Endothelial cell of umbilical vein (primary cell): Measurements from ENCODE around the gene CDKN2D. TPM values are rescaled to one million over a fixed set of nuclear protein-coding genes. Genes with fewer than 3 reads are reported as not detected.

Source experiments
- BruUV-seq: library from RNA; stranded (reverse); fragments of 400-500 nt; replicated peaks from 2 replicates; lab custom pipeline; 2021; lab: Mats Ljungman, UMichigan
- CTCF ChIA-PET: fragments of 300-600, 350-600 bp; sonication (Branson Sonifier 250); formaldehyde crosslinking; loops from one replicate; lab custom pipeline; 2021; ENCODE audit warnings: antibody characterized with exemption, inconsistent platforms; lab: Charles Lee
- POLR2A ChIA-PET: fragments of 300-600, 350-600 bp; sonication (Branson Sonifier 250); formaldehyde crosslinking; loops from one replicate; lab custom pipeline; 2021; ENCODE audit warnings: antibody characterized with exemption, inconsistent platforms; lab: Charles Lee
- DNase-seq: peaks from one replicate; pipeline ENCODE4 v3.0.0-alpha.2; 2011; ENCODE audit warnings: low read depth, low spot score
- FAIRE-seq: peaks from 2 replicates; lab custom pipeline; 2011; peaks lifted over from hg19 to GRCh38; lab: Jason Lieb, UNC
- H2AFZ ChIP-seq: 2 replicates; pipeline ENCODE4 v1.6.0; 2012; ENCODE audit warnings: low read depth, low read length, control low read depth, inconsistent platforms
- H3K27ac ChIP-seq: 2 replicates; pipeline ENCODE4 v1.5.1; 2011; ENCODE audit warnings: low read depth, mild to moderate bottlenecking, control low read depth, low read length, moderate library complexity; ENCODE audit not compliant: insufficient read depth
- H3K27me3 ChIP-seq, 2 experiments: 2 replicates each; pipeline versions ENCODE4 v1.6.0 to v1.6.1; 2011; ENCODE audit warnings: low read length in 2 of 2, mixed read lengths in 1 of 2; ENCODE audit not compliant: control insufficient read depth in 2 of 2, insufficient read depth in 2 of 2
- H3K36me3 ChIP-seq, 2 experiments: 2 replicates in 1 of 2; 3 replicates in 1 of 2; pipeline ENCODE4 v1.5.1; 2011; ENCODE audit warnings: low read length in 2 of 2, mild to moderate bottlenecking in 1 of 2, moderate library complexity in 1 of 2; ENCODE audit not compliant: control insufficient read depth in 2 of 2, insufficient read depth in 2 of 2; ENCODE audit errors: extremely low read depth in 1 of 2
- H3K4me1 ChIP-seq: 3 replicates; pipeline ENCODE4 v1.5.1; 2011; ENCODE audit warnings: mild to moderate bottlenecking, low read length; ENCODE audit not compliant: control insufficient read depth, insufficient read depth; ENCODE audit errors: extremely low read depth
- H3K4me2 ChIP-seq: 2 replicates; pipeline ENCODE4 v1.6.1; 2011; ENCODE audit warnings: low read length, control low read depth, mixed read lengths; ENCODE audit not compliant: insufficient read depth
- H3K4me3 ChIP-seq, 3 experiments: fragments of 200-600 bp in 1 of 3; sonication (generic), shearing (Covaris generic) in 1 of 3; replicated peaks in 1 of 3; 2 replicates each; pipeline ENCODE4 v1.5.1; 2011 to 2016; ENCODE audit warnings: control low read depth in 3 of 3, low read length in 3 of 3, mild to moderate bottlenecking in 2 of 3, inconsistent platforms in 1 of 3, low read depth in 1 of 3, moderate library complexity in 1 of 3; ENCODE audit not compliant: insufficient read depth in 1 of 3
- H3K79me2 ChIP-seq: 2 replicates; pipeline ENCODE4 v1.6.0; 2012; ENCODE audit warnings: low read length, inconsistent platforms; ENCODE audit not compliant: control insufficient read depth, insufficient read depth
- H3K9ac ChIP-seq: replicated peaks from 2 replicates; pipeline ENCODE3; 2011; ENCODE audit warnings: low read length, control low read depth; ENCODE audit not compliant: insufficient read depth; ENCODE audit errors: extremely low read depth
- H3K9me1 ChIP-seq: replicated peaks from 3 replicates; pipeline ENCODE4 v1.6.0; 2011; ENCODE audit warnings: mild to moderate bottlenecking, low read length; ENCODE audit not compliant: control insufficient read depth, insufficient read depth; ENCODE audit errors: extremely low read depth
- H3K9me3 ChIP-seq: replicated peaks from 2 replicates; pipeline ENCODE4 v1.5.1; 2012; ENCODE audit warnings: low read length, inconsistent platforms; ENCODE audit not compliant: control insufficient read depth, insufficient read depth
- H4K20me1 ChIP-seq: replicated peaks from 2 replicates; pipeline ENCODE3; 2011; ENCODE audit warnings: mild to moderate bottlenecking, low read length; ENCODE audit not compliant: control insufficient read depth, insufficient read depth; ENCODE audit errors: extremely low read depth
- EZH2 ChIP-seq: IDR thresholded peaks from 2 replicates; pipeline ENCODE4 v1.6.1; 2012; ENCODE audit warnings: borderline replicate concordance, low read depth, mild to moderate bottlenecking, moderate library complexity, low read length, inconsistent platforms; ENCODE audit not compliant: severe bottlenecking
- FOS ChIP-seq: IDR thresholded peaks from 2 replicates; pipeline ENCODE4 v1.6.1; 2011; ENCODE audit warnings: mild to moderate bottlenecking, low read length, moderate library complexity, borderline replicate concordance; ENCODE audit not compliant: insufficient read depth
- GATA2 ChIP-seq: IDR thresholded peaks from 2 replicates; pipeline ENCODE4 v1.7.0; 2011; ENCODE audit warnings: low read depth, mild to moderate bottlenecking, moderate library complexity, mixed read lengths, low read length; ENCODE audit not compliant: insufficient read length, insufficient read depth
- MAX ChIP-seq: IDR thresholded peaks from 2 replicates; pipeline ENCODE4 v1.6.1; 2011; ENCODE audit not compliant: insufficient read depth, insufficient read length
- MYC ChIP-seq: IDR thresholded peaks from one replicate; pipeline ENCODE4 v1.6.1; 2011; ENCODE audit warnings: mild to moderate bottlenecking, low read depth, low read length
- POLR2A ChIP-seq: IDR thresholded peaks from 2 replicates; pipeline ENCODE4 v1.6.1; 2012; ENCODE audit warnings: low read depth, mild to moderate bottlenecking, control low read depth, low read length
- POLR2AphosphoS5 ChIP-seq: IDR thresholded peaks from 2 replicates; pipeline ENCODE4 v1.6.1; 2012; ENCODE audit warnings: low read depth, mild to moderate bottlenecking, control low read depth, low read length, moderate library complexity; ENCODE audit not compliant: insufficient read depth
- dilution Hi-C: fragments of 300-500 bp; cut with MboI; formaldehyde crosslinking; loops from one replicate; pipeline ENCODE4 v1.15.0; 2019; ENCODE audit warnings: low sequenced_read_pairs; ENCODE audit not compliant: extremely low pct_ligation_motif_present
- intact Hi-C: fragments of 100-400 bp; cut with micrococcal nuclease; formaldehyde crosslinking; loops from one replicate; pipeline ENCODE4 v1.10.0; 2022
- polyA plus RNA-seq, 4 experiments: library from polyadenylated mRNA; depleted of rRNA in 3 of 4; stranded (reverse) in 3 of 4; unstranded in 1 of 4; fragments of >200 nt; gene quantifications; 2 replicates each; pipeline versions ENCODE4 v1.2.1 to v1.2.3, GENCODE V29; 2011 to 2012; ENCODE audit warnings: missing spikeins in 1 of 4
- total RNA-seq: library from RNA; stranded (reverse); gene quantifications from 2 replicates; pipeline ENCODE4 v1.2.3, GENCODE V29; 2021

Gene CDKN2D
- total and polyA plus RNA-seq, 2 donors (not counting 3 experiments of a cell fraction or from before 2014, with no cell fraction given): 5.9 to 9.8 TPM

GRCh38 chr19:10611907-10612306 is 43.1 kb upstream of the CDKN2D start:
- H3K36me3 ChIP-seq: no peaks in the 10 kb centered on the region
- H3K27ac ChIP-seq: no peak overlapping the region
- ChIA-PET CTCF (interaction anchor here (0.8 to 2.1 kb wide), 5 partner anchors 11 to 88 kb away, joined by 3 to 17 read pairs (median 7); partner anchors contain the start of gene SLC44A2), POLR2A (no interaction called here)
- H4K20me1 ChIP-seq: no peaks in the 10 kb centered on the region
- H3K4me1 ChIP-seq: no peaks in the 10 kb centered on the region
- dilution Hi-C loops (no loop called here), intact Hi-C loops (no loop called here)
- no peak overlapping the region for H2AFZ ChIP-seq
- no peaks in the 10 kb centered on the region for H3K9me1 ChIP-seq
- H3K9me3 ChIP-seq: no peaks in the 10 kb centered on the region
- TF ChIP-seq POLR2A (no peak), FOS (no peak), MAX (no peak), MYC (no peak), POLR2AphosphoS5 (no peak), EZH2 (no peak), GATA2 (no peak)
- no peak overlapping the region for H3K9ac ChIP-seq
- H3K27me3 ChIP-seq: no peaks in the 10 kb centered on the region
- H3K4me3 ChIP-seq: no peak overlapping the region
- no peak overlapping the region for H3K4me2 ChIP-seq
- H3K79me2 ChIP-seq: no peaks in the 10 kb centered on the region
- no TSS peak for BruUV-seq
- FAIRE-seq: no peak
- DNase-seq: no peak

- ChIA-PET POLR2A (no interaction called here), CTCF (interaction anchor here (0.6 to 2.1 kb wide), 7 partner anchors 21 to 166 kb away, joined by 3 to 17 read pairs (median 4); partner anchors contain the start of gene SLC44A2)
- FAIRE-seq (peak; percentile 98), DNase-seq (peak; percentile 53)
- Histone ChIP-seq H3K9me1 (no peaks in the 10 kb centered on the region), H3K4me2 (peak overlapping the region; percentile 72), H3K79me2 (peaks cover 17% of the 10 kb centered on the region), H3K36me3 (no peaks in the 10 kb centered on the region), H3K4me1 (peaks cover 25% of the 10 kb centered on the region), H3K27ac (peak overlapping the region; percentile 74), H3K27me3 (no peaks in the 10 kb centered on the region), H3K9ac (peak overlapping the region; percentile 86), H4K20me1 (no peaks in the 10 kb centered on the region), H3K4me3 (peak overlapping the region in 2 of 3 experiments; percentile 10 to 13), H2AFZ (no peak overlapping the region), H3K9me3 (no peaks in the 10 kb centered on the region)
- BruUV-seq: no TSS peak
- intact Hi-C loops (loop anchor here (2.0 kb wide), 2 partner anchors 24 to 40 kb away; no protein-coding TSS in a partner anchor), dilution Hi-C loops (no loop called here)
- no peak for TF ChIP-seq POLR2A
- peak; percentile 97 for TF ChIP-seq GATA2
- TF ChIP-seq POLR2AphosphoS5: peak; percentile 51
- no peak for TF ChIP-seq MYC
These were observed 35.7 kb upstream of the CDKN2D start for GRCh38 chr19:10604460-10604980.
